IPS-15b (cell line): Measurements from ENCODE around the gene SCLT1.

Source experiments
- H3K27me3 ChIP-seq: one replicate; pipeline ENCODE4 v1.6.1; 2013; ENCODE audit warnings: low read length; ENCODE audit not compliant: control insufficient read depth, insufficient read depth
- H3K36me3 ChIP-seq: one replicate; pipeline ENCODE4 v1.6.1; 2013; ENCODE audit warnings: low read length; ENCODE audit not compliant: control insufficient read depth, insufficient read depth
- H3K4me1 ChIP-seq: one replicate; pipeline ENCODE4 v1.6.1; 2013; ENCODE audit warnings: mild to moderate bottlenecking, low read length; ENCODE audit not compliant: control insufficient read depth, insufficient read depth
- H3K4me3 ChIP-seq: one replicate; pipeline ENCODE4 v1.5.1; 2013; ENCODE audit warnings: low read depth, low read length
- H3K9ac ChIP-seq: one replicate; pipeline ENCODE4 v1.6.1; 2013; ENCODE audit warnings: low read depth, mild to moderate bottlenecking, low read length
- H3K9me3 ChIP-seq: one replicate; pipeline ENCODE4 v1.6.1; 2013; ENCODE audit warnings: mild to moderate bottlenecking, low read length; ENCODE audit not compliant: control insufficient read depth, insufficient read depth

SCLT1 gene

GRCh38 chr4:128954941-128955340, 138.4 kb downstream of the SCLT1 start:
- Histone ChIP-seq H3K27me3 (no peaks in the 10 kb centered on the region), H3K4me3 (no peak overlapping the region), H3K9me3 (no peaks in the 10 kb centered on the region), H3K36me3 (no peaks in the 10 kb centered on the region), H3K9ac (no peak overlapping the region), H3K4me1 (no peaks in the 10 kb centered on the region)

- H3K36me3 ChIP-seq = no peaks in the 10 kb centered on the region
- H3K9me3 ChIP-seq = no peaks in the 10 kb centered on the region
- H3K27me3 ChIP-seq = no peaks in the 10 kb centered on the region
- H3K9ac ChIP-seq = no peak overlapping the region
- H3K4me1 ChIP-seq = no peaks in the 10 kb centered on the region
- no peak overlapping the region for H3K4me3 ChIP-seq
These were observed 142.0 kb downstream of the SCLT1 start for GRCh38 chr4:128951316-128951715.

- Histone ChIP-seq H3K27me3 (no peaks in the 10 kb centered on the region), H3K36me3 (no peaks in the 10 kb centered on the region)
These were observed 142.5 kb downstream of the SCLT1 start for GRCh38 chr4:128950796-128951195.

GRCh38 chr4:128946916-128947315, 146.4 kb downstream of the SCLT1 start:
- H3K4me3 ChIP-seq = no peak overlapping the region
- no peaks in the 10 kb centered on the region for H3K9me3 ChIP-seq
- H3K9ac ChIP-seq = no peak overlapping the region
- no peaks in the 10 kb centered on the region for H3K36me3 ChIP-seq
- H3K4me1 ChIP-seq = no peaks in the 10 kb centered on the region
- H3K27me3 ChIP-seq = no peaks in the 10 kb centered on the region

More at GRCh38 chr4:128950796-128951195, 142.5 kb downstream of the SCLT1 start:
- Histone ChIP-seq H3K4me3 (no peak overlapping the region), H3K9me3 (no peaks in the 10 kb centered on the region), H3K9ac (no peak overlapping the region), H3K4me1 (no peaks in the 10 kb centered on the region)

- H3K4me3 ChIP-seq = no peak overlapping the region
- H3K9me3 ChIP-seq = no peaks in the 10 kb centered on the region
- H3K27me3 ChIP-seq = no peaks in the 10 kb centered on the region
- no peak overlapping the region for H3K9ac ChIP-seq
- no peaks in the 10 kb centered on the region for H3K36me3 ChIP-seq
- H3K4me1 ChIP-seq = no peaks in the 10 kb centered on the region
These were observed 150.7 kb downstream of the SCLT1 start for GRCh38 chr4:128942607-128943006.

- no peaks in the 10 kb centered on the region for H3K36me3 ChIP-seq
- no peak overlapping the region for H3K9ac ChIP-seq
- no peaks in the 10 kb centered on the region for H3K27me3 ChIP-seq
- no peaks in the 10 kb centered on the region for H3K4me1 ChIP-seq
- H3K4me3 ChIP-seq = no peak overlapping the region
- H3K9me3 ChIP-seq = no peaks in the 10 kb centered on the region
These were observed 152.4 kb downstream of the SCLT1 start for GRCh38 chr4:128940971-128941370.

GRCh38 chr4:128930051-128930450, 163.3 kb downstream of the SCLT1 start:
- H3K9me3 ChIP-seq = no peaks in the 10 kb centered on the region
- no peaks in the 10 kb centered on the region for H3K36me3 ChIP-seq
- H3K27me3 ChIP-seq = no peaks in the 10 kb centered on the region
- H3K4me3 ChIP-seq = no peak overlapping the region
- H3K9ac ChIP-seq = no peak overlapping the region
- H3K4me1 ChIP-seq = no peaks in the 10 kb centered on the region

GRCh38 chr4:128924951-128925350, 168.4 kb downstream of the SCLT1 start:
- H3K27me3 ChIP-seq = no peaks in the 10 kb centered on the region
- no peak overlapping the region for H3K9ac ChIP-seq
- no peaks in the 10 kb centered on the region for H3K9me3 ChIP-seq
- no peaks in the 10 kb centered on the region for H3K36me3 ChIP-seq
- H3K4me3 ChIP-seq = no peak overlapping the region
- H3K4me1 ChIP-seq = no peaks in the 10 kb centered on the region

- Histone ChIP-seq H3K4me3 (no peak overlapping the region), H3K4me1 (no peaks in the 10 kb centered on the region)
These were observed 171.4 kb downstream of the SCLT1 start for GRCh38 chr4:128921954-128922353.

GRCh38 chr4:128917781-128918180, 175.6 kb downstream of the SCLT1 start:
- H3K4me3 ChIP-seq = no peak overlapping the region
- no peaks in the 10 kb centered on the region for H3K36me3 ChIP-seq
- no peak overlapping the region for H3K9ac ChIP-seq
- H3K4me1 ChIP-seq = no peaks in the 10 kb centered on the region
- H3K27me3 ChIP-seq = no peaks in the 10 kb centered on the region
- no peaks in the 10 kb centered on the region for H3K9me3 ChIP-seq

More at GRCh38 chr4:128921954-128922353, 171.4 kb downstream of the SCLT1 start:
- Histone ChIP-seq H3K9me3 (no peaks in the 10 kb centered on the region), H3K36me3 (no peaks in the 10 kb centered on the region), H3K9ac (no peak overlapping the region), H3K27me3 (no peaks in the 10 kb centered on the region)

GRCh38 chr4:128916832-128917231, 176.5 kb downstream of the SCLT1 start:
- H3K27me3 ChIP-seq = no peaks in the 10 kb centered on the region
- no peak overlapping the region for H3K9ac ChIP-seq
- H3K4me1 ChIP-seq = no peaks in the 10 kb centered on the region
- H3K4me3 ChIP-seq = no peak overlapping the region
- no peaks in the 10 kb centered on the region for H3K9me3 ChIP-seq
- H3K36me3 ChIP-seq = no peaks in the 10 kb centered on the region

- no peaks in the 10 kb centered on the region for H3K27me3 ChIP-seq
These were observed 177.8 kb downstream of the SCLT1 start for GRCh38 chr4:128915544-128915943.

GRCh38 chr4:128913228-128913627, 180.1 kb downstream of the SCLT1 start:
- Histone ChIP-seq H3K9me3 (no peaks in the 10 kb centered on the region), H3K9ac (no peak overlapping the region), H3K4me1 (no peaks in the 10 kb centered on the region), H3K4me3 (no peak overlapping the region), H3K36me3 (no peaks in the 10 kb centered on the region), H3K27me3 (no peaks in the 10 kb centered on the region)

More at GRCh38 chr4:128915544-128915943, 177.8 kb downstream of the SCLT1 start:
- H3K4me3 ChIP-seq = no peak overlapping the region
- H3K9ac ChIP-seq = no peak overlapping the region
- no peaks in the 10 kb centered on the region for H3K36me3 ChIP-seq
- no peaks in the 10 kb centered on the region for H3K4me1 ChIP-seq
- no peaks in the 10 kb centered on the region for H3K9me3 ChIP-seq
